Endothelial cell of umbilical vein (primary cell): ENCODE data around the gene ATP1A4.

Experiments
- EZH2 ChIP-seq: IDR thresholded peaks from 2 replicates; pipeline ENCODE4 v1.6.1; 2012; ENCODE audit warnings: borderline replicate concordance, low read depth, mild to moderate bottlenecking, moderate library complexity, low read length, inconsistent platforms; ENCODE audit not compliant: severe bottlenecking
- POLR2AphosphoS5 ChIP-seq: IDR thresholded peaks from 2 replicates; pipeline ENCODE4 v1.6.1; 2012; ENCODE audit warnings: low read depth, mild to moderate bottlenecking, control low read depth, low read length, moderate library complexity; ENCODE audit not compliant: insufficient read depth

DNA sequence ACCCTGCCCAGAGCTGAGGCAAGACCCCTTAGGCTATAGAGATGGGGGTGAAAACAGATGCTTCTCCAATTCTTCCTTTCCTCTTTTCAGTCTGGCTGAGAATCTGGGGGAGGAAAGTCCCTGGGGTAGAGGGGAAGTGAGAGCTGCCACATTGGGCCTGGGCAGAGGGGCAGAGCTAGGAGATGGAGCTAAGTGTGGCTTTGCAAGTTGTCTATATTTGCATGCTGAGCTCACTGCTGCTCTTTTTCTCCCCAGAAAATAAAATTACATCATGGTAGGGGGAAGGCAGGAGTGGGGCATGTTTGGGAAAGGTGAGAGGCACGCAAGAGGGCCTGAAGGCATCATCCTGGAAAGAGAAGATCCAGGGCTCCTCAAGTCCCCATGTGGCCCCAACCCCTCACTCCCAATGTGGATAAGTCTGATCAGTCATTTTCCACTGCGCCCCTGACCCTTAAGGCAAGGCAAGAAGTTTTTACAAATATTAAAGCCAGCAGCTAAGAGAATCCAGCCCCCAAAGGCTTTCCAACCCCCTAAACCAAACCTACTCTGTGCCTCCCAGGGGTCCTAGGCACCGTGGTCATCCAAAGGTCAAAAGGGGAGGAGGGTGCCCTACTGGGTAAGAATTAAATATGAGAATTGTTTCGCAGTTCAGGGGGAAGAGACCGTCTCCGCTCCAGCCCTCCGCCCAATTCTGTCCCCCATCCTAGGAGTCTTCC, 53.3 kb downstream of the ATP1A4 start:
- no peak for TF ChIP-seq POLR2AphosphoS5
- TF ChIP-seq EZH2, result no peak
